Nephron (organoid): ENCODE results near the gene RCOR3.
"Not testable (repeated sequence)": the region's sequence is repeated elsewhere in the genome, so short reads cannot be mapped to it uniquely, and the experiment has no call there.

Experiments
- H3K27ac Mint-ChIP-seq, 3 experiments: 2 replicates each; pipeline ENCODE4 v1.8.0; 2020; ENCODE audit warnings: mixed read lengths in 3 of 3, mild to moderate bottlenecking in 2 of 3, moderate library complexity in 1 of 3
- H3K27me3 Mint-ChIP-seq: 2 replicates; pipeline ENCODE4 v1.8.0; 2021; ENCODE audit warnings: low read depth, mild to moderate bottlenecking, moderate library complexity, mixed read lengths
- H3K36me3 Mint-ChIP-seq: 2 replicates; pipeline ENCODE4 v1.8.0; 2020; ENCODE audit warnings: low read depth, mixed read lengths
- H3K4me1 Mint-ChIP-seq: 2 replicates; pipeline ENCODE4 v1.8.0; 2020; ENCODE audit warnings: mixed read lengths
- H3K4me3 Mint-ChIP-seq, 3 experiments: 2 replicates each; pipeline ENCODE4 v1.8.0; 2020; ENCODE audit warnings: mild to moderate bottlenecking in 3 of 3, mixed read lengths in 3 of 3, moderate library complexity in 2 of 3
- H3K9me3 Mint-ChIP-seq: 2 replicates; pipeline ENCODE4 v1.8.0; 2020; ENCODE audit warnings: mixed read lengths
- CTCF ChIP-seq, 3 experiments: fragments of 200-600 bp; sonication (generic); IDR thresholded peaks; one replicate each; pipeline ENCODE4 v1.5.0; 2021; ENCODE audit warnings: antibody characterized with exemption in 3 of 3; ENCODE audit not compliant: unreplicated experiment in 3 of 3

Gene RCOR3

GRCh38 chr1:211345719-211346118, 86.6 kb downstream of the RCOR3 start:
- H3K9me3 Mint-ChIP-seq, result peaks cover 3% of the 10 kb centered on the region
- H3K4me1 Mint-ChIP-seq, result peaks cover 35% of the 10 kb centered on the region
- H3K27ac Mint-ChIP-seq, result peak overlapping the region in 1 of 3 experiments; percentile 24
- no peaks in the 10 kb centered on the region for H3K27me3 Mint-ChIP-seq
- no peaks in the 10 kb centered on the region for H3K36me3 Mint-ChIP-seq
- TF ChIP-seq CTCF (IDR thresholded peaks at IDR 0.05; ENCODE audit: unreplicated experiment in 3 of 3), result no peak
- no peak overlapping the region for H3K4me3 Mint-ChIP-seq

GRCh38 chr1:211347077-211347844, 88.1 kb downstream of the RCOR3 start:
- no peak overlapping the region for H3K4me3 Mint-ChIP-seq
- peaks cover 8% of the 10 kb centered on the region for H3K36me3 Mint-ChIP-seq
- TF ChIP-seq CTCF (IDR thresholded peaks at IDR 0.05; ENCODE audit: unreplicated experiment in 3 of 3), result no peak
- peaks cover 12% of the 10 kb centered on the region for H3K9me3 Mint-ChIP-seq
- no peak overlapping the region for H3K27ac Mint-ChIP-seq
- H3K4me1 Mint-ChIP-seq, result peaks cover 35% of the 10 kb centered on the region
- no peaks in the 10 kb centered on the region for H3K27me3 Mint-ChIP-seq

GRCh38 chr1:211348547-211348946, 89.4 kb downstream of the RCOR3 start:
- H3K27me3 Mint-ChIP-seq, result no peaks in the 10 kb centered on the region
- TF ChIP-seq CTCF (IDR thresholded peaks at IDR 0.05; ENCODE audit: unreplicated experiment in 3 of 3), result no peak
- peaks cover 13% of the 10 kb centered on the region for H3K36me3 Mint-ChIP-seq
- peaks cover 16% of the 10 kb centered on the region for H3K9me3 Mint-ChIP-seq
- H3K4me3 Mint-ChIP-seq, result no peak overlapping the region
- H3K4me1 Mint-ChIP-seq, result peaks cover 35% of the 10 kb centered on the region
- peak overlapping the region in 1 of 3 experiments; percentile 51 for H3K27ac Mint-ChIP-seq

DNA sequence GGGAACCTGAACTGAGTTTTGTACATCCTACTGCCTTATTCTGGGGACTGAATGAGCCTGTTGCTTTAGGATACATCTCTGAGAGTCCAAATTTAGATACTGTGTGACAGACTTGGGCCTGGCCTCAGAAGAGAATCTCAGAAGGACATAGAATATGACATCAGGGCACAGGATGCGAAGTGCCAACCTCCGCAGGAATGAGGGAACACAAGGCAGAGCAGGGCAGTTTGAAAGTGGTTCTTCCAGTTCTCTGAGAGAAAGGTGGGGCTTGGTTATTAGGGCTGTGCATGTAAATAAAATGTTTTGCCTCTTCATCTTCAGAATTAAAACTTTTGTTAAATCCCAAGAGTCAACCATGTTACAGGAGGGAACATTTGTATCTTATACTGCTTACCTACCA, 90.6 kb downstream of the RCOR3 start:
- no peaks in the 10 kb centered on the region for H3K27me3 Mint-ChIP-seq
- H3K4me3 Mint-ChIP-seq, result no peak overlapping the region
- no peak overlapping the region for H3K27ac Mint-ChIP-seq
- peaks cover 13% of the 10 kb centered on the region for H3K36me3 Mint-ChIP-seq
- TF ChIP-seq CTCF (IDR thresholded peaks at IDR 0.05; ENCODE audit: unreplicated experiment in 3 of 3), result no peak
- H3K4me1 Mint-ChIP-seq, result peaks cover 35% of the 10 kb centered on the region
- peaks cover 16% of the 10 kb centered on the region for H3K9me3 Mint-ChIP-seq

DNA sequence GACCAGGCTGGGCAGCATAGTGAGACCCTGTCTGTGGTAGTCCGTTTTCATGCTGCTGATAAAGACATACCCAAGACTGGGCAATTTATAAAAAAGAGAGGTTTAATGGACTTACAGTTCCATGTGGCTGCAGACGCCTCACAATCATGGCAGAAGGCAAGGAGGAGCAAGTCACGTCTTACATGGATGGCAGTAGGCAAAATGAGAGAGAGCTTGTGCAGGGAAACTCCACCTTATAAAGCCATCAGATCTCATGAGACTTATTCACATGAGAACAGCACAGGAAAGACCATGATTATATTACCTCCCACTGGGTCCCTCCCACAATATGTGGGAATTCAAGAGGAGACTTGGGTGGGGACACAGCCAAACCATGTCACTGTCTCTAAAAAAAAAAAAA, 92.9 kb downstream of the RCOR3 start:
- not testable (repeated sequence) for H3K27me3 Mint-ChIP-seq, H3K27ac Mint-ChIP-seq, H3K4me3 Mint-ChIP-seq
- peaks cover 17% of the 10 kb centered on the region for H3K36me3 Mint-ChIP-seq
- peaks cover 25% of the 10 kb centered on the region for H3K4me1 Mint-ChIP-seq
- H3K9me3 Mint-ChIP-seq, result peaks cover 16% of the 10 kb centered on the region

- H3K27ac Mint-ChIP-seq, result no peak overlapping the region
- peaks cover 20% of the 10 kb centered on the region for H3K4me1 Mint-ChIP-seq
- H3K36me3 Mint-ChIP-seq, result peaks cover 17% of the 10 kb centered on the region
- TF ChIP-seq CTCF (IDR thresholded peaks at IDR 0.05; ENCODE audit: unreplicated experiment in 3 of 3), result no peak
- H3K4me3 Mint-ChIP-seq, result no peak overlapping the region
- H3K9me3 Mint-ChIP-seq, result peaks cover 16% of the 10 kb centered on the region
- no peaks in the 10 kb centered on the region for H3K27me3 Mint-ChIP-seq
Measured at GRCh38 chr1:211352465-211352864, 93.3 kb downstream of the RCOR3 start.
